Chondrocyte (in vitro differentiated cells): ENCODE results near the gene FTL. TPM values are rescaled to one million over a fixed set of nuclear protein-coding genes. Genes with fewer than 3 reads are reported as not detected.

Source experiments
- DNase-seq: peaks from one replicate; pipeline ENCODE4 v3.0.0; 2021; ENCODE audit warnings: mixed read lengths, low spot score
- H3K27ac Mint-ChIP-seq: one replicate; pipeline ENCODE4 v1.8.0; 2021; ENCODE audit warnings: mild to moderate bottlenecking, moderate library complexity, mixed read lengths; ENCODE audit not compliant: unreplicated experiment
- H3K27me3 Mint-ChIP-seq: 2 replicates; pipeline ENCODE4 v1.8.0; 2021; ENCODE audit warnings: low read depth, mixed read lengths
- H3K36me3 Mint-ChIP-seq: 2 replicates; pipeline ENCODE4 v1.8.0; 2021; ENCODE audit warnings: low read depth, mixed read lengths
- H3K4me1 Mint-ChIP-seq: 2 replicates; pipeline ENCODE4 v1.8.0; 2021; ENCODE audit warnings: low read depth, mild to moderate bottlenecking, mixed read lengths
- H3K4me3 Mint-ChIP-seq: one replicate; pipeline ENCODE4 v1.8.0; 2021; ENCODE audit warnings: mild to moderate bottlenecking, moderate library complexity, mixed read lengths; ENCODE audit not compliant: unreplicated experiment
- H3K9me3 Mint-ChIP-seq: 2 replicates; pipeline ENCODE4 v1.8.0; 2021; ENCODE audit warnings: low read depth, mixed read lengths
- total RNA-seq: library from RNA; stranded (reverse); gene quantifications from 3 replicates; pipeline ENCODE4 v1.2.1, GENCODE V29; 2021
- TF ChIP-seq, protein P1 (sequence below): fragments of 200-600 bp; sonication (generic); IDR thresholded peaks from 2 replicates; pipeline ENCODE4 v1.5.0; 2021; ENCODE audit warnings: antibody characterized with exemption, mild to moderate bottlenecking, moderate library complexity

FTL gene
- total RNA-seq, 1 donor from 2014 or later = 1,722 TPM

DNA sequence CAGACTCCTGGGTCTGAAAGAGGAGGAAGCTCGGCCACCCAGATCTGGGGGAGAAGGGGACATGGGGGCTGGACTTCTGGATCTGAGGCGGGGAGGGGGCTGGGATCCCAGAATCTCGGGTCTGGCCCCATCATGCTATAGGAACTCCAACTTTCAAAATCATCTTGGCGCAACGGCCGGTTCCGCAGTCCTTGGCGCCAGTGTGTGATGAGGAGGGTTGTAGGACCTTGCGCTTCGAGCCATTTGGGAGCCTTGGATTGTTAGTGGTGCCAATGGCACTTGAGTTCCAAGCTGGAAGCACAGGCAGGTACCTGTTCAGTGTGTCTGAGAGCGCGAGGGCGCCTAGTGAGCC is 28.9 kb downstream of the FTL start:
- Mint-ChIP-seq H3K36me3 (peaks cover 5% of the 10 kb centered on the region), H3K4me3 (peak overlapping the region; percentile 98), H3K27ac (peak overlapping the region; percentile 93), H3K9me3 (no peaks in the 10 kb centered on the region), H3K4me1 (peaks cover 43% of the 10 kb centered on the region), H3K27me3 (no peaks in the 10 kb centered on the region)
- TF ChIP-seq, protein P1, sequence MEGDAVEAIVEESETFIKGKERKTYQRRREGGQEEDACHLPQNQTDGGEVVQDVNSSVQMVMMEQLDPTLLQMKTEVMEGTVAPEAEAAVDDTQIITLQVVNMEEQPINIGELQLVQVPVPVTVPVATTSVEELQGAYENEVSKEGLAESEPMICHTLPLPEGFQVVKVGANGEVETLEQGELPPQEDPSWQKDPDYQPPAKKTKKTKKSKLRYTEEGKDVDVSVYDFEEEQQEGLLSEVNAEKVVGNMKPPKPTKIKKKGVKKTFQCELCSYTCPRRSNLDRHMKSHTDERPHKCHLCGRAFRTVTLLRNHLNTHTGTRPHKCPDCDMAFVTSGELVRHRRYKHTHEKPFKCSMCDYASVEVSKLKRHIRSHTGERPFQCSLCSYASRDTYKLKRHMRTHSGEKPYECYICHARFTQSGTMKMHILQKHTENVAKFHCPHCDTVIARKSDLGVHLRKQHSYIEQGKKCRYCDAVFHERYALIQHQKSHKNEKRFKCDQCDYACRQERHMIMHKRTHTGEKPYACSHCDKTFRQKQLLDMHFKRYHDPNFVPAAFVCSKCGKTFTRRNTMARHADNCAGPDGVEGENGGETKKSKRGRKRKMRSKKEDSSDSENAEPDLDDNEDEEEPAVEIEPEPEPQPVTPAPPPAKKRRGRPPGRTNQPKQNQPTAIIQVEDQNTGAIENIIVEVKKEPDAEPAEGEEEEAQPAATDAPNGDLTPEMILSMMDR = no peak
- no peak for DNase-seq

DNA sequence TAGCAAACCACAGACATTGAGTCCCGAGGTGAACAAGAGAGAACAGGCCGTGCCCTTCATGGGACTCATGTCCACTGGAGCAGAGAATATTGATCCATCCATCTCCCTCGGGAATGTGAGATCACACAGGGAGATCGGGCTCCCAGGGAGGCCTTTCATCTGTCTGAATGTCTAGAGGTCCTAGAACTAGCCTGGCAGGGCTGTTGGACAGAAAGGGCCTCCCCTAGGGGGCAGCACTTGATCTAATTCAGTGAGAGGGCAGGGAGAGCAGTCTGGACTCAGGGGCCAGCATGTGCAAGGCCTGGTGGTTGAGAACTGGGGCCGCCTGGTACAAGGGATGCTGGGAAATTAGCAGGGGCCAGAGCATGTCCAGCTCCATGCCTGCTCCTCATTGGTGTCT is 32.9 kb downstream of the FTL start:
- Mint-ChIP-seq H3K4me1 (peaks cover 26% of the 10 kb centered on the region), H3K27me3 (no peaks in the 10 kb centered on the region), H3K4me3 (no peak overlapping the region), H3K27ac (no peak overlapping the region), H3K36me3 (peaks cover 4% of the 10 kb centered on the region), H3K9me3 (no peaks in the 10 kb centered on the region)
- TF ChIP-seq, protein P1 = peak; percentile 73
- no peak for DNase-seq

DNA sequence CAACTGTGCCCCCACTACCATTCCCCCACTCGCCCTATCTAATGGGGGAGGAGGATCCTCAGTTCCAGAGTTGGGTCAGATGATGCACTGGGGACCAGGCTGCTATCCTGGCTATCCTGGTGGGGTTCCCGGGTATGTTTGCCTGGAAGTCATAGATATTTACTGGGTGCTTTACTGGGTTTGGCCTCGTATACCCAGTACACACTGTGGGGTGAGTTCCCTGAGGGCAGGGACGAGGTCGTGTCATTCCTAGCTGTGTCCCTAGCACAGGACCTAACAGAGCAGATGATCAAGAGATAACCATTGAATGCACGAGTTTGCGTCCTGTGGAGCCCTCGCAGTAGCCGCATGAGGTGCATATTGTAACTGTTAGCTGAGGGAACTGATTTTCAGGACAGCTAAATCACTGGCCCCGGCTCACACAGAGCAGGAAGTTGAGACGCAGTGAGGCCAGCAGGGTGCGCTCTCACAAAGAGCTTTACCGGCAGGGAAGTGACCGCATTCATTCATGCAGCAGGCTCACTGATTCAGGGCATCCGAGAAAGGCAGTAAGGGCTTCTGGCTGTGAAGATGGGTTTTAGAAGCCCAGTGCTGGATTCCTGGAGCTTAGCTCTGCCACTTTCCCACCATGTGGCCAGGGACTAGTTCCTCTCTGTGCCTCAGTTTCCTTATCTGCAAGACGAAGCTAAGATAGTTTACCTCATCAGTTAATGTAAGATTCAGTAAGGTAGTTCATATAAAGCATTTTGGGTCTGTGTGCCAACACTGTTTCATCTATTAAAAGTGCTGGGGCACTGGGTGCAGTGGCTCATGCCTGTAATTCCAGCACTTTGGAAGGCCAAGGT is 34.6 kb downstream of the FTL start:
- peaks cover 15% of the 10 kb centered on the region for H3K4me1 Mint-ChIP-seq
- TF ChIP-seq, protein P1 = peak; percentile 83
- no peaks in the 10 kb centered on the region for H3K9me3 Mint-ChIP-seq
- H3K27ac Mint-ChIP-seq = no peak overlapping the region
- no peak for DNase-seq
- peaks cover 8% of the 10 kb centered on the region for H3K36me3 Mint-ChIP-seq
- H3K4me3 Mint-ChIP-seq = no peak overlapping the region
- no peaks in the 10 kb centered on the region for H3K27me3 Mint-ChIP-seq

DNA sequence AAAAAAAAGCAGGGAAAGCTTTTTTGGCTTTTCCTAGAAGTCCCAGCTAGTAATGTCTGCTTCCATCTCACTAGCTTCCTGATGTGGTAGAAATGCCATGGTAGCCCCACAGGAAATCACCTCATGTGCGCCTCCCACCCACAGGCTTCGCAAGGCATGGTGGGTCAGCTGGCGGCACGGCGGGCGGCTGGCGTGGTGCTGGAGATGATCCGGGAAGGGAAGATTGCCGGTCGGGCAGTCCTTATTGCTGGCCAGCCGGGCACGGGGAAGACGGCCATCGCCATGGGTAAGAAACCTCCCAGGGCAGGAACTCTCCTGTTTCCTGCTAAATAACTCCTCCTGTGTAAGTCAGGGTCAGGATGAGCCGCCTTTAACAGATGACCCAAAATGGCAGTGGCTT is 39.0 kb downstream of the FTL start:
- Mint-ChIP-seq H3K4me1 (peaks cover 6% of the 10 kb centered on the region), H3K4me3 (no peak overlapping the region), H3K36me3 (peaks cover 15% of the 10 kb centered on the region), H3K27me3 (no peaks in the 10 kb centered on the region), H3K9me3 (no peaks in the 10 kb centered on the region), H3K27ac (no peak overlapping the region)
- no peak for DNase-seq
- TF ChIP-seq, protein P1 = no peak

DNA sequence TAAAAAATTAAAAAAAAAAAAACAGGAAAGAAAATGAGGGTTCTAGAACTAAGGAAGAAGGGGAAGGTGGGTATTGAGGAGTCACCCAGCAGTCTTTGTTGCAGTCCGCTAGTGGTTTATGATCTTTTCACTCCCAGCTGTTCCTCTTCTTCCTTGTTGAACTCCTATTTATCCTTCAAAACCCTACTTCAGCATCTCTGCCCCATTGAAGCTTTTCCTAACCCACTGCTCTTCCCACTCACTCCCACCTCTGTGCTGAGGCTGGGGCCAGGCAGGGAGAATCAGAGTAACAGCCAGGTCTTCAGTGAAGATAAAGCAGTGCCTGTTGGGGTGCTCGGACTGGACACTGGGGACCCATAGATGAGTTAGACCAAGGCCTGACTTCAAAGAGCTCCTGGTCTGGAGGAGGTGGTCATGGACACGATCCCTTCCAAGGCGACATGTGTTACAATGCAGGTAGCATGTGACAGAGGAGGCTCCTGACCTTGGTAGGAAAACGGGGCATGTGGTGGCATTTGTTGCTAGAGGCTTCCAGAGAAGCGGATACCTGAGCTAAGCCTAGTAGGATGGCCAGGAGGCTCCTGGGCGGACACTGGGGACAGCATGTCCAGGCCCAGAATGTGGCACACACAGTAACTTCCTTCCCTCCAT is 40.0 kb downstream of the FTL start:
- TF ChIP-seq, protein P1 = no peak
- Mint-ChIP-seq H3K9me3 (no peaks in the 10 kb centered on the region), H3K27ac (no peak overlapping the region), H3K4me1 (no peaks in the 10 kb centered on the region), H3K4me3 (no peak overlapping the region), H3K36me3 (peaks cover 12% of the 10 kb centered on the region), H3K27me3 (no peaks in the 10 kb centered on the region)
- no peak for DNase-seq
